ENCODE measurements around the gene VTI1A.

The VTI1A gene

DNA sequence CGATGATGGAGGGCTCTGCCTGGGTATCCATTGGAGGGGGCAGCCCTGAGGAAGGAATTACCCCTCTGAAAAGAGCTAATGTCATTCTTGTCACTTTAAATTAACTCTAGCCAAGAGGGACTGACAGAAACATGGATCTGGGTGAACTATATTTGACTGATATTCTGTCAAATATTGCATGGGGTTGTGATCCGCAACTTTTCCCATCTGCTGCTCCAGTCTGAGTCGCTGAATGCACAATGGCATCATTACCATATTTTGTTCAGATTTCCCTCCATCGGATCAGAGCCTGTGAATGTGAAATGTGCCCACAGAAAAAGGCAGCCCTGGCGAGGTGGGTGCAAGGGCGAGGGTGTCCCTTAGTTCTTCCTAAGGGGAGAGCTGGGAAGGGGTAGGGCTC, 402.5 kb downstream of the VTI1A start:
- Histone ChIP-seq H3K36me3 (ENCODE audit: insufficient read depth, low read length) (no peaks in the 10 kb centered on the region), H3K4me3 (ENCODE audit: low read length, poor library complexity, severe bottlenecking) (no peak overlapping the region), H2AFZ (ENCODE audit: low read length) (no peak overlapping the region), H3K9me3 (ENCODE audit: insufficient read depth, low read depth, low read length) (no peaks in the 10 kb centered on the region), H3K79me2 (ENCODE audit: insufficient read depth, low read length) (no peaks in the 10 kb centered on the region), H3K27me3 (ENCODE audit: insufficient read depth, low read length, poor library complexity, severe bottlenecking) (no peaks in the 10 kb centered on the region), H3K9me2 (replicated peaks; ENCODE audit: low read depth, low read length) (no peaks in the 10 kb centered on the region), H3K9ac (ENCODE audit: low read depth, low read length, poor library complexity, severe bottlenecking) (no peak overlapping the region), H3K4me1 (ENCODE audit: insufficient read depth, low read length, poor library complexity, severe bottlenecking) (peaks cover 5% of the 10 kb centered on the region), H3K4me2 (ENCODE audit: low read depth, low read length, poor library complexity, severe bottlenecking) (no peak overlapping the region), H3F3A (ENCODE audit: low read depth) (no peaks in the 10 kb centered on the region), H4K20me1 (ENCODE audit: insufficient read depth, low read length, poor library complexity, severe bottlenecking) (no peaks in the 10 kb centered on the region)
- TF ChIP-seq, protein P1, sequence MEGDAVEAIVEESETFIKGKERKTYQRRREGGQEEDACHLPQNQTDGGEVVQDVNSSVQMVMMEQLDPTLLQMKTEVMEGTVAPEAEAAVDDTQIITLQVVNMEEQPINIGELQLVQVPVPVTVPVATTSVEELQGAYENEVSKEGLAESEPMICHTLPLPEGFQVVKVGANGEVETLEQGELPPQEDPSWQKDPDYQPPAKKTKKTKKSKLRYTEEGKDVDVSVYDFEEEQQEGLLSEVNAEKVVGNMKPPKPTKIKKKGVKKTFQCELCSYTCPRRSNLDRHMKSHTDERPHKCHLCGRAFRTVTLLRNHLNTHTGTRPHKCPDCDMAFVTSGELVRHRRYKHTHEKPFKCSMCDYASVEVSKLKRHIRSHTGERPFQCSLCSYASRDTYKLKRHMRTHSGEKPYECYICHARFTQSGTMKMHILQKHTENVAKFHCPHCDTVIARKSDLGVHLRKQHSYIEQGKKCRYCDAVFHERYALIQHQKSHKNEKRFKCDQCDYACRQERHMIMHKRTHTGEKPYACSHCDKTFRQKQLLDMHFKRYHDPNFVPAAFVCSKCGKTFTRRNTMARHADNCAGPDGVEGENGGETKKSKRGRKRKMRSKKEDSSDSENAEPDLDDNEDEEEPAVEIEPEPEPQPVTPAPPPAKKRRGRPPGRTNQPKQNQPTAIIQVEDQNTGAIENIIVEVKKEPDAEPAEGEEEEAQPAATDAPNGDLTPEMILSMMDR (conservative IDR thresholded peaks at IDR 0.05; ENCODE audit: low read length) = no peak
- no peak for TF ChIP-seq EZH2phosphoT487 (IDR thresholded peaks at IDR 0.05; ENCODE audit: borderline replicate concordance)

DNA sequence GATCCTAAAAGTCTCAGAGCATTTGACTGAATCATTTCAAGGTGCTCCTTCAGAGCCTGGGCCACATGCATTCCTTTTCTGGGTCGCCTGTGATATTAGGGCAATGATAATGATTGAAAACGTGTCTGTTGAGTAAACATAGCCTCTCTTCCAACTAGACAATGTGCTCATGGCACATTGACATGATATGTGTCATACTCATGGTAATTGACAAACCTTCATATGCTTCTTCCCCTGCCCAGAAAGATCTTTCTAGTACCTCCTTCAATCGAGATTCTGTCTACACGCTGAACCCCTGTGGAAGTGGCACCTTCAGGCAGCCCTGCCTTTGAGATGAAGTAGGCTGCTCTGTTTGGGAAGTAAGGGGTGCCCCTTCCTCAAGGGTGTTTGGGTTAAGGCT, 404.2 kb downstream of the VTI1A start:
- TF ChIP-seq, protein P1 (conservative IDR thresholded peaks at IDR 0.05; ENCODE audit: low read length) = no peak
- no peak for TF ChIP-seq EZH2phosphoT487 (IDR thresholded peaks at IDR 0.05; ENCODE audit: borderline replicate concordance)

DNA sequence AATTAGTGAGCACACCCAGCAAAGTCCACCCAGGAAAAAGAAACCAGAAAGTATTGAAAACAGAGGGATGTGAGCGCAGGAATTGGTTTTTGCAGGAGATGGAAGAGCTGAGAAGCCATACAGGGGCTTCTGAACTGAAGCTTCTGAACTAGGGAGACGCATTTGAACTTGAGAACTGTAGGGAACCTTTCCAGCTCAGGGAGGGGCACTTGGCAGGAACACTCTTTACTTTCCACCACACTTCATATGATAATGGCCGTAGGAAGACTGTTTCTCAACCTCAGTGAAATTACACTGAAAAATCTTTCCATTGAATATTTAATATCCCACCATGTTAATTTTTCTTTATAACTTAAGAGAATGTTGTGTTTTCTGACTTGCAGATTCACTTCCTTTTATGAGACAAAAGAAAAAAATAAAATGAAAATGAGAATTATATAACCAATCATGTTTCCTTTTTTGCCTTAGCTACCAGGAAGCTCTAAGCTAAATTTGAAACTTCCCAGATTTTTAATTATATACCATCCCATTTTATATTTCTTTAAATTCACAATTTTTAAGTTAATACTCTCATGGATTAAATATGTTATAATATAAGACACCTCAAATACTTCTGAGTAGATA, 404.7 kb downstream of the VTI1A start:
- H3K4me3 ChIP-seq (ENCODE audit: low read length, poor library complexity, severe bottlenecking) = no peak overlapping the region
- H3K9me3 ChIP-seq (ENCODE audit: insufficient read depth, low read depth, low read length) = no peaks in the 10 kb centered on the region
- H3K4me1 ChIP-seq (ENCODE audit: insufficient read depth, low read length, poor library complexity, severe bottlenecking) = peaks cover 5% of the 10 kb centered on the region
- H3F3A ChIP-seq (ENCODE audit: low read depth) = no peaks in the 10 kb centered on the region
- H3K27me3 ChIP-seq (ENCODE audit: insufficient read depth, low read length, poor library complexity, severe bottlenecking) = no peaks in the 10 kb centered on the region
- H3K4me2 ChIP-seq (ENCODE audit: low read depth, low read length, poor library complexity, severe bottlenecking) = no peak overlapping the region
- no peak overlapping the region for H3K9ac ChIP-seq (ENCODE audit: low read depth, low read length, poor library complexity, severe bottlenecking)
- H3K9me2 ChIP-seq (replicated peaks; ENCODE audit: low read depth, low read length) = no peaks in the 10 kb centered on the region
- no peaks in the 10 kb centered on the region for H3K79me2 ChIP-seq (ENCODE audit: insufficient read depth, low read length)
- H3K36me3 ChIP-seq (ENCODE audit: insufficient read depth, low read length) = no peaks in the 10 kb centered on the region
- H2AFZ ChIP-seq (ENCODE audit: low read length) = no peak overlapping the region
- no peaks in the 10 kb centered on the region for H4K20me1 ChIP-seq (ENCODE audit: insufficient read depth, low read length, poor library complexity, severe bottlenecking)
- TF ChIP-seq, protein P1 (conservative IDR thresholded peaks at IDR 0.05; ENCODE audit: low read length) = no peak
- TF ChIP-seq EZH2phosphoT487 (IDR thresholded peaks at IDR 0.05; ENCODE audit: borderline replicate concordance) = no peak

More for the DNA sequence above, 404.2 kb downstream of the VTI1A start:
- no peak overlapping the region for H3K4me2 ChIP-seq (ENCODE audit: low read depth, low read length, poor library complexity, severe bottlenecking)
- H3K9ac ChIP-seq (ENCODE audit: low read depth, low read length, poor library complexity, severe bottlenecking) = no peak overlapping the region
- H3K4me3 ChIP-seq (ENCODE audit: low read length, poor library complexity, severe bottlenecking) = no peak overlapping the region
- H3K36me3 ChIP-seq (ENCODE audit: insufficient read depth, low read length) = no peaks in the 10 kb centered on the region
- H2AFZ ChIP-seq (ENCODE audit: low read length) = no peak overlapping the region
- H3K27me3 ChIP-seq (ENCODE audit: insufficient read depth, low read length, poor library complexity, severe bottlenecking) = no peaks in the 10 kb centered on the region
- no peaks in the 10 kb centered on the region for H3K9me3 ChIP-seq (ENCODE audit: insufficient read depth, low read depth, low read length)
- H3F3A ChIP-seq (ENCODE audit: low read depth) = no peaks in the 10 kb centered on the region
- H4K20me1 ChIP-seq (ENCODE audit: insufficient read depth, low read length, poor library complexity, severe bottlenecking) = no peaks in the 10 kb centered on the region
- H3K9me2 ChIP-seq (replicated peaks; ENCODE audit: low read depth, low read length) = no peaks in the 10 kb centered on the region
- peaks cover 5% of the 10 kb centered on the region for H3K4me1 ChIP-seq (ENCODE audit: insufficient read depth, low read length, poor library complexity, severe bottlenecking)
- no peaks in the 10 kb centered on the region for H3K79me2 ChIP-seq (ENCODE audit: insufficient read depth, low read length)

Data from Loucy (cell line).